Embryonic facial prominence (tissue), 1 donor: ENCODE results near the gene DGKH.
A peak's percentile ranks its signal among the peaks of the same experiment; 100 is the strongest.
"Not testable (repeated sequence)": the region's sequence is repeated elsewhere in the genome, so short reads cannot be mapped to it uniquely, and the experiment has no call there.

Experiments
- DNase-seq: peaks from one replicate; pipeline ENCODE4 v3.0.0-alpha.2; 2016; ENCODE audit errors: extremely low spot score

Gene DGKH

GRCh38 chr13:42041011-42041683 is 7.3 kb upstream of the DGKH start:
- no peak for DNase-seq

- no peak for DNase-seq
These were observed 6.8 kb upstream of the DGKH start for GRCh38 chr13:42041684-42042035.

GRCh38 chr13:42043676-42044075 is 4.8 kb upstream of the DGKH start:
- DNase-seq: no peak

GRCh38 chr13:42046448-42046847 is 2.0 kb upstream of the DGKH start:
- no peak for DNase-seq

- DNase-seq: peak; percentile 8
These were observed 697 bp upstream of the DGKH start for GRCh38 chr13:42047561-42048341.

GRCh38 chr13:42048684-42049453 is 421 bp downstream of the DGKH start:
- peak; percentile 16 for DNase-seq

- no peak for DNase-seq
These were observed 986 bp downstream of the DGKH start for GRCh38 chr13:42049454-42049813.

DNA sequence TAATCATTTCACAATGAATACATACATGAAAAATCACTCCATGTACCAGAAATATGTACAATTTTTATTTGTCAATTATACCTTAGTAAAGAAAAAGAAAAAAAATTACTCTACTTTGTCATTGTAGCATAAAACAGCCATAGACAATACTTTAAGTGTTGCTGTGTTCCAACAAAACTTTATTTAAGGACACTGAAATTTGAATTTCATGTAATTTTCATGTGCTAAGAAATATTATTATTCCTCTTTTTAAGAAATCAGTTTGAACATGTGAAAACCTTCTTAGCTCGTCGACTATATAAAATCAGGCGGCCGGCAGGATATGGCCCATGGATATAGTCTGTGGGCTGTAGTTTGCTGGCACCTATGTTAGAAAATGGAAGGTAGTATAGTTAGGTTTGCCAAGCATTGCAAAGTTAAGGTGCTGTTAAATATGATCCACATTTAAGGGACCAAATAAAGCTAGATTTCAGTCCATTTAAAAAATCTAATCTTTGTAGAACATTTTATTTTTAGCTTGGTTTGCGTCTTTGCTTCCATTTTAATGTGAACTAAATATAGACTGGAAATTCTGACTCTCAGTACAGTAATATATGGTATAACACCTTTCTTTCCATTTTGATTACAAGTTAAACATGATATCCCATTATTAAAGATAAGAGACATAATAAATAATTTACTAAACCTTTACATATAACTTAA is 6.5 kb downstream of the DGKH start:
- no peak for DNase-seq

- no peak for DNase-seq
These were observed 7.1 kb downstream of the DGKH start for GRCh38 chr13:42055500-42056085.

DNA sequence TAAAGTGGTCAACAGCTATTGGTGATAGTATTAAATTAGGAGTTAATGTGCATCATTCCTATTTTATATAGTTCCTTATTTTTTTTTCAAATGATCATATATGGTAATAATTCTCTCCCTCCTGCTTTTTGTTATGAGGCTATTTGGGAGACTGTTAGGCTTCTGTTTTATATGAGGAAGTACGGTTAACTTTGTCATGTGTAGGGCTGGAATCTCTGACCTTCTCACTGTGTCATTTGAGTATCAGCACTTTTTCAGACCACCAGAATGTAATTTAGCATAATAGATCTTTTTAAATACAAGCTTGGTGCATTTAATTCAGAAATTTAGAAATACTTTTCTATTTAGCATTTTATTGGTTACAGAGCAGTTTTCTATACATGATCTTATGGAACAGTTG is 7.7 kb downstream of the DGKH start:
- DNase-seq: no peak

- no peak for DNase-seq
These were observed 8.1 kb downstream of the DGKH start for GRCh38 chr13:42056583-42056982.

DNA sequence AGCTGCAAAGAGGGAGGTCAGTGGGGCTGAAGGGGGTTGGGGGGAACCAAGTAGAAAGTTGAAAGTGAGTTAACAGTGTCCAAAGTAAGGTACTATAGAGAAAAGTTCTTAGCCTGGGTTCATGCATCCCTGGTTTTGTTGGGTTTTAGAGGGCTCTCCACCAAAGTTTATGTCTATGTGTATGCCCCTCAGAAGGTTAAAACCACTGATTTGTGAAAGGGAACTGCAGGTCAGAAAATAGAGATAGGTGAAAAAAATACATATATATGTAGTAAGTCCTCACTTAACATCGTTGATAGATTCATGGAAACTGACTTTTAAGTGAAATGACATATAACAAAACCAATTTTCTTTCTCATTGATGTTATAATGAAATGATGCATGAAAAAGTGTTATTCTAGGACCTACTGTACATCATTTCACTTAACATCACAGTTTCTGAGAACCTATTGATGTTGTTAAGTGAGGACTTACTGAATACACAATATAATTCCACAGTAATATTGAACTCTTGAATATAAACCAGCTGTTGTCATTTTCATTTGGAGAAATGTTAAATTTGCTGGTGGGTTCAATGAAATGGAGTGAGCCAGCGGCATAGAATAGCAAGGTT is 9.6 kb downstream of the DGKH start:
- DNase-seq: no peak

GRCh38 chr13:42061943-42062342 is 13.5 kb downstream of the DGKH start:
- DNase-seq: no peak

GRCh38 chr13:42063105-42063504 is 14.7 kb downstream of the DGKH start:
- DNase-seq: no peak

GRCh38 chr13:42064259-42064658 is 15.8 kb downstream of the DGKH start:
- DNase-seq: no peak

- no peak for DNase-seq
These were observed 16.5 kb downstream of the DGKH start for GRCh38 chr13:42064966-42065365.

- DNase-seq: no peak
These were observed 17.0 kb downstream of the DGKH start for GRCh38 chr13:42065414-42065813.

DNA sequence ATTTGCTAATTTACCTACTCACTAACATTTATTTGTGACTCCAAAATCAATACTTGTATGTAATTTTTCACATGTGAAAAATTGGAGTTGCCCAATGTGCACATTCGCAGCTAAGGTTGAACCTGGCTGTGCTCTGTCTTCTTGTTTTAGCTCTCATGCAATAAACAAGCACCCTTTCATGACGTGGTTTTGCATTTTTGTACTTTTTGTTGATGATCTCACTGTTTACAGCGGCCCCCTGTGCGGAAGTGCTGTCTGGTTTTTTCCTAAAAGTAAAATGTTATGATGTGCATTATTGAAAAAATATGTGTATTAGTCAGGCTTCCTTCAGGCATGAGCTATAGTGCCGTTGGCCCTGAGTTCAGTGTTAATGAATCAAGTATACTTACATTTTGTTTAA is 18.1 kb downstream of the DGKH start:
- DNase-seq: peak; percentile 23

GRCh38 chr13:42068886-42069285 is 20.4 kb downstream of the DGKH start:
- no peak for DNase-seq

DNA sequence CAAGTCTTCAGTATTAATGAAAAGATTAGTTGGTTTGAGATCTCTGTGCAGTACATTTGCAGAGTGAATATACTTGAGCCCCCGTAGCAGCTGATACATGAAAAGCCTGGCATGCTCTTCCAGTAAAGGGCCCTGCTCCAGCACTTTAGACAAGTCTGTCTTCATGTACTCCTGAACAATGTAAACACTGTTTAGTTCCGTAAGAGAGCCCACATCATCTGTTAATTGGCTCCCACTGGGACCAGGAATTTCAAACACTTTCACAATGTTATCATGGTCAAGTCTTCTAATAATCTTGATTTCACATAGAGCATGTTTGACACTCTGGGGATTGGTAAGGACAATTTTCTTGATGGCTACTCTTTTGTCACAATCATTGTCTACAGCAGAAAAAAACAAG is 22.2 kb downstream of the DGKH start:
- not testable (repeated sequence) for DNase-seq

DNA sequence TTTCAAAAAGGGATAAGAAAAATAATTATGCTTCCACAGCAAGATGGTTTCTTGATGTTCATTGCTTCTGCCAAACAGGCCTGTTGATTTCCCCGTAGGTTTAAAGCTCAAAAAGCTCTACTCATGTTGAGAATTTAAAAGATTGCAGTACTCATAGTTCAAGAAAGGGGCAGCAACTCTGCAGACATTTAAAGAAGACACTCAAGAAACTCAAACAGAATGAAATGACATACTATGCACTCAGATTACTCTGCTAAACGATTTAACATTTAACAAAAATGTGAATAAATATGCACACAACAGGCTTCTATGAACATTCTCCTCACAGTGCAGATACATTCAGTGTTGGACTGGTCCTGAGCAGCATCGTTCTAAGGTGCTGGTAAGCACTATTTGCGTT is 22.7 kb downstream of the DGKH start:
- DNase-seq: not testable (repeated sequence)
